KMS-11 (cell line): ENCODE results near the gene DLGAP1.

Experiments
- H2AFZ ChIP-seq: fragments of 200-600 bp; sonication (generic); 2 replicates; pipeline ENCODE4 v1.6.1; 2016; ENCODE audit warnings: antibody characterized with exemption, mixed run types, low read depth
- H3K27ac ChIP-seq: fragments of 200-600 bp; sonication (generic); 2 replicates; pipeline ENCODE4 v1.6.1; 2016; ENCODE audit warnings: mild to moderate bottlenecking, mixed run types
- H3K27me3 ChIP-seq: fragments of 200-600 bp; sonication (generic); 2 replicates; pipeline ENCODE4 v1.6.1; 2017; ENCODE audit warnings: mild to moderate bottlenecking, low read depth, mixed run types, moderate library complexity; ENCODE audit not compliant: insufficient read depth
- H3K36me3 ChIP-seq: fragments of 200-600 bp; sonication (generic); 2 replicates; pipeline ENCODE4 v1.6.1; 2017; ENCODE audit warnings: mild to moderate bottlenecking, mixed run types; ENCODE audit not compliant: insufficient read depth
- H3K4me1 ChIP-seq: fragments of 200-600 bp; sonication (generic); 2 replicates; pipeline ENCODE4 v1.6.1; 2016; ENCODE audit warnings: mild to moderate bottlenecking, low read depth, mixed run types; ENCODE audit not compliant: poor library complexity, severe bottlenecking
- H3K4me2 ChIP-seq: fragments of 200-600 bp; sonication (generic); 2 replicates; pipeline ENCODE4 v1.7.0; 2016; ENCODE audit warnings: mild to moderate bottlenecking, mixed run types
- H3K4me3 ChIP-seq: fragments of 200-600 bp; sonication (generic); IDR thresholded peaks from 2 replicates; pipeline ENCODE4 v1.6.1; 2017; ENCODE audit warnings: low read depth, low read length, mixed read lengths; ENCODE audit not compliant: insufficient read depth
- H3K79me2 ChIP-seq: fragments of 200-600 bp; sonication (generic); 2 replicates; pipeline ENCODE4 v1.6.1; 2016; ENCODE audit warnings: low read depth, mixed run types; ENCODE audit not compliant: insufficient read depth
- H3K9ac ChIP-seq: fragments of 200-600 bp; sonication (generic); 2 replicates; pipeline ENCODE4 v1.6.1; 2016; ENCODE audit warnings: mild to moderate bottlenecking, mixed run types
- H4K20me1 ChIP-seq: fragments of 200-600 bp; sonication (generic); 2 replicates; pipeline ENCODE4 v1.6.1; 2016; ENCODE audit warnings: mild to moderate bottlenecking, mixed run types; ENCODE audit not compliant: insufficient read depth
- CTCF ChIP-seq: fragments of 200-600 bp; sonication (generic); conservative IDR thresholded peaks from 2 replicates; pipeline ENCODE4 v1.6.1; 2017; ENCODE audit warnings: low read depth, mild to moderate bottlenecking, antibody characterized with exemption, low read length, moderate library complexity, mixed read lengths

DLGAP1 gene

GRCh38 chr18:3998698-3999333, 456.3 kb downstream of the DLGAP1 start:
- Histone ChIP-seq H3K4me3 (no peak overlapping the region), H3K27me3 (no peaks in the 10 kb centered on the region), H3K79me2 (no peaks in the 10 kb centered on the region), H3K36me3 (no peaks in the 10 kb centered on the region), H2AFZ (no peak overlapping the region), H3K9ac (no peak overlapping the region), H4K20me1 (no peaks in the 10 kb centered on the region), H3K4me1 (no peaks in the 10 kb centered on the region), H3K27ac (no peak overlapping the region), H3K4me2 (no peak overlapping the region)
- peak; percentile 35; the same call in 1 of the 2 replicates for TF ChIP-seq CTCF

DNA sequence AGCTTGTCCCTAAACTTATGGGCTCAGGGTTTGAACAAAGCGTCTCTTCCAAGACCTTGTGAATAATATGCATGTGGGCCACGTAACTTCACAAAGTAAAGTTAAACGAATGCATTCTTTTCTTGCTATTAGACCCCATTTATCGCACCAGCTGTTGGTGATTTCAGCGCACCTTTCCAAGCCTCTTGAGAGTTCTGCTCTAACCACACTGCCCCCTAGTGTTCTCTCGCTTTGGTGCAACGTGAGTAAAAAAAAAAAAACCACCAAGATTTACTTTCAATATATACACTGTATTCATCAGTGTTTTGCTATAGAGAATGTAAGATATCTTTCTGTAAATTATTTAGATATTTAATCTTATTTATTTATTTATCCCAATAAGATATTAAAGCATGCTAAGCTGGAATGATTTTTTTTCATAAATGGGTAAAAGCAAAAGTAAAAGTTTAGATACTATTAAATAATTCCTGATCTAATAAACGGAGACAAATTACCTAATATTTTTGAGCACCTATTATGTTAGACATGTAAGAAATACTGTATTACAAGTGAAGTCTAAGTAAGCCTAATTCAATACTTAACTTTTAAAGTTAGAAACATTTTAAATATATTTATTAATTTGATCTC, 459.5 kb downstream of the DLGAP1 start:
- TF ChIP-seq CTCF: peak; percentile 79
- Histone ChIP-seq H3K9ac (no peak overlapping the region), H3K27ac (no peak overlapping the region), H4K20me1 (no peaks in the 10 kb centered on the region), H3K79me2 (no peaks in the 10 kb centered on the region), H2AFZ (no peak overlapping the region), H3K4me3 (no peak overlapping the region), H3K27me3 (no peaks in the 10 kb centered on the region), H3K36me3 (no peaks in the 10 kb centered on the region), H3K4me1 (no peaks in the 10 kb centered on the region), H3K4me2 (no peak overlapping the region)

- no peak overlapping the region for H3K4me3 ChIP-seq
- H3K27me3 ChIP-seq: no peaks in the 10 kb centered on the region
- H3K36me3 ChIP-seq: no peaks in the 10 kb centered on the region
- no peak overlapping the region for H2AFZ ChIP-seq
- no peaks in the 10 kb centered on the region for H4K20me1 ChIP-seq
- no peak for TF ChIP-seq CTCF
- H3K79me2 ChIP-seq: no peaks in the 10 kb centered on the region
- no peak overlapping the region for H3K9ac ChIP-seq
- H3K4me2 ChIP-seq: no peak overlapping the region
- H3K27ac ChIP-seq: no peak overlapping the region
- no peaks in the 10 kb centered on the region for H3K4me1 ChIP-seq
These were observed 461.0 kb downstream of the DLGAP1 start for GRCh38 chr18:3993941-3994687.

GRCh38 chr18:3985664-3986063, 469.4 kb downstream of the DLGAP1 start:
- Histone ChIP-seq H3K4me1 (no peaks in the 10 kb centered on the region), H3K4me3 (no peak overlapping the region), H3K27me3 (no peaks in the 10 kb centered on the region), H3K9ac (no peak overlapping the region), H3K27ac (no peak overlapping the region), H2AFZ (no peak overlapping the region), H3K79me2 (no peaks in the 10 kb centered on the region), H3K36me3 (no peaks in the 10 kb centered on the region), H3K4me2 (no peak overlapping the region), H4K20me1 (no peaks in the 10 kb centered on the region)
- TF ChIP-seq CTCF: no peak
